Smooth muscle cell (in vitro differentiated cells): Measurements from ENCODE around the gene SERPINE1. TPM values are rescaled to one million over a fixed set of nuclear protein-coding genes. Genes with fewer than 3 reads are reported as not detected.
"Not testable (repeated sequence)": the region's sequence is repeated elsewhere in the genome, so short reads cannot be mapped to it uniquely, and the experiment has no call there.

Experiments used
- DNase-seq: peaks from one replicate; lab custom pipeline; 2025; ENCODE audit not compliant: unreplicated experiment; lab: John Stamatoyannopoulos, UW
- H2AFZ ChIP-seq: fragments of 200-600 bp; sonication (generic); 2 replicates; pipeline ENCODE4 v1.6.0; 2016; ENCODE audit warnings: antibody characterized with exemption, low read depth, mild to moderate bottlenecking
- H3F3A ChIP-seq: fragments of 200-600 bp; sonication (generic); 2 replicates; pipeline ENCODE4 v1.6.0; 2017; ENCODE audit warnings: antibody characterized with exemption, low read depth
- H3K27ac ChIP-seq: fragments of 200-600 bp; sonication (generic); 2 replicates; pipeline ENCODE4 v1.5.1; 2016; ENCODE audit warnings: low read depth, mild to moderate bottlenecking
- H3K27me3 ChIP-seq: fragments of 200-600 bp; sonication (generic); 2 replicates; pipeline ENCODE4 v1.6.1; 2016; ENCODE audit warnings: low read depth, mild to moderate bottlenecking
- H3K36me3 ChIP-seq: fragments of 200-600 bp; sonication (generic); 2 replicates; pipeline ENCODE4 v1.5.1; 2016; ENCODE audit warnings: low read depth
- H3K4me1 ChIP-seq: fragments of 200-600 bp; sonication (generic); 2 replicates; pipeline ENCODE4 v1.5.1; 2016; ENCODE audit warnings: low read depth
- H3K4me2 ChIP-seq: fragments of 200-600 bp; sonication (generic); 2 replicates; pipeline ENCODE4 v1.6.0; 2016; ENCODE audit warnings: mild to moderate bottlenecking
- H3K4me3 ChIP-seq: fragments of 200-600 bp; sonication (generic); 2 replicates; pipeline ENCODE4 v1.5.1; 2016; ENCODE audit warnings: mild to moderate bottlenecking
- H3K79me2 ChIP-seq: fragments of 200-600 bp; sonication (generic); 2 replicates; pipeline ENCODE4 v1.6.0; 2016; ENCODE audit warnings: low read depth, mild to moderate bottlenecking
- H3K9ac ChIP-seq: fragments of 200-600 bp; sonication (generic); 2 replicates; pipeline ENCODE4 v1.6.0; 2016; ENCODE audit warnings: low read depth
- H3K9me3 ChIP-seq: fragments of 200-600 bp; sonication (generic); replicated peaks from 2 replicates; pipeline ENCODE4 v1.5.1; 2016; ENCODE audit warnings: low read depth
- H4K20me1 ChIP-seq: fragments of 200-600 bp; sonication (generic); 2 replicates; pipeline ENCODE4 v1.6.0; 2016; ENCODE audit warnings: low read depth
- WGBS: methylation state at CpG from one replicate; pipeline ENCODE4 v1.1.7; 2016; ENCODE audit warnings: low lambda C conversion rate; 5-methylcytosine and 5-hydroxymethylcytosine counted together
- polyA plus RNA-seq: library from polyadenylated mRNA; unstranded; fragments of >200 nt; fragmentation: Nextera tagmentation; extraction: Ambion mirVana; gene quantifications from 2 replicates; pipeline ENCODE4 v1.2.1, GENCODE V29; 2016
- total RNA-seq: library from RNA; depleted of rRNA; stranded (reverse); fragments of >200 nt; gene quantifications from 2 replicates; pipeline ENCODE4 v1.2.3, GENCODE V29; 2014
- TF ChIP-seq, protein P1 (sequence below): fragments of 200-600 bp; sonication (generic); IDR thresholded peaks from 2 replicates; pipeline ENCODE4 v1.5.1; 2017; ENCODE audit warnings: borderline replicate concordance, mild to moderate bottlenecking, antibody characterized with exemption; ENCODE audit not compliant: insufficient read depth, poor library complexity, severe bottlenecking

The SERPINE1 gene
- total and polyA plus RNA-seq, 2 experiments from 2014 or later = 435 to 495 TPM

DNA sequence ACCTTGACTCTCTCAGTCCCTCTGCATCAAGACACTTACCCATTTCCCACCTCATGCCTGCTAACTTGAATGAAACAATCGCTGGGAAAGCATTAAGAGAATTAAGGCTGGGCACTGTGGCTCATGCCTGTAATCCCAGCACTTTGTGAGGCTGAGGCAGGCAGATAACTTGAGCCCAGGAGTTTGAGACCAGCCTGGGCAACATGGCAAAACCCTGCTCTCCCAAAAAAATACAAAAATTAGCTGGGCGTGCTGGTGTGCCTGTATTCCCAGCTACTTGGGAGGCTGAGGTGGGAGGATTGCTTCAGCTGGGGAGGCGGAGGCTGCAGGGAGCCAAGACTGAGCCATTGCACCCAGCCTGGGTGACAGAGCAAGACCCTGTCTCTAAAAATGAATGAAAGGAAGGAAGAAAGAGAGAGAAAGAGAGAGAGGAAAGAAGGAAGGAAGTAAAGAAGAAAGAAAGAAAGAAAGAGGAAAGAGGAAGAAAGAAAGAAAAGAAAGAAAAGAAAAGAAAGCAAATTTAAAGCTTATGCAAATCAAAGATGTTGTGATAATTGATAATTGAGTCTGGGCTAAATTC is 646 bp downstream of the SERPINE1 start:
- TF ChIP-seq, protein P1, sequence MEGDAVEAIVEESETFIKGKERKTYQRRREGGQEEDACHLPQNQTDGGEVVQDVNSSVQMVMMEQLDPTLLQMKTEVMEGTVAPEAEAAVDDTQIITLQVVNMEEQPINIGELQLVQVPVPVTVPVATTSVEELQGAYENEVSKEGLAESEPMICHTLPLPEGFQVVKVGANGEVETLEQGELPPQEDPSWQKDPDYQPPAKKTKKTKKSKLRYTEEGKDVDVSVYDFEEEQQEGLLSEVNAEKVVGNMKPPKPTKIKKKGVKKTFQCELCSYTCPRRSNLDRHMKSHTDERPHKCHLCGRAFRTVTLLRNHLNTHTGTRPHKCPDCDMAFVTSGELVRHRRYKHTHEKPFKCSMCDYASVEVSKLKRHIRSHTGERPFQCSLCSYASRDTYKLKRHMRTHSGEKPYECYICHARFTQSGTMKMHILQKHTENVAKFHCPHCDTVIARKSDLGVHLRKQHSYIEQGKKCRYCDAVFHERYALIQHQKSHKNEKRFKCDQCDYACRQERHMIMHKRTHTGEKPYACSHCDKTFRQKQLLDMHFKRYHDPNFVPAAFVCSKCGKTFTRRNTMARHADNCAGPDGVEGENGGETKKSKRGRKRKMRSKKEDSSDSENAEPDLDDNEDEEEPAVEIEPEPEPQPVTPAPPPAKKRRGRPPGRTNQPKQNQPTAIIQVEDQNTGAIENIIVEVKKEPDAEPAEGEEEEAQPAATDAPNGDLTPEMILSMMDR = no peak
- no peaks in the 10 kb centered on the region for H3K9me3 ChIP-seq
- no peaks in the 10 kb centered on the region for H3K27me3 ChIP-seq
- H3K4me2 ChIP-seq = peak overlapping the region; percentile 88
- 62% methylated on average over 3 of the region's 3 CpGs for WGBS
- H2AFZ ChIP-seq = no peak overlapping the region
- peaks cover 62% of the 10 kb centered on the region for H3F3A ChIP-seq
- H3K36me3 ChIP-seq = peaks cover 6% of the 10 kb centered on the region
- H3K9ac ChIP-seq = peak overlapping the region; percentile 79
- H3K27ac ChIP-seq = peak overlapping the region; percentile 100
- peaks cover 14% of the 10 kb centered on the region for H3K79me2 ChIP-seq
- H3K4me3 ChIP-seq = peak overlapping the region; percentile 53
- peaks cover 13% of the 10 kb centered on the region for H3K4me1 ChIP-seq
- peaks cover 52% of the 10 kb centered on the region for H4K20me1 ChIP-seq
- DNase-seq = no peak

DNA sequence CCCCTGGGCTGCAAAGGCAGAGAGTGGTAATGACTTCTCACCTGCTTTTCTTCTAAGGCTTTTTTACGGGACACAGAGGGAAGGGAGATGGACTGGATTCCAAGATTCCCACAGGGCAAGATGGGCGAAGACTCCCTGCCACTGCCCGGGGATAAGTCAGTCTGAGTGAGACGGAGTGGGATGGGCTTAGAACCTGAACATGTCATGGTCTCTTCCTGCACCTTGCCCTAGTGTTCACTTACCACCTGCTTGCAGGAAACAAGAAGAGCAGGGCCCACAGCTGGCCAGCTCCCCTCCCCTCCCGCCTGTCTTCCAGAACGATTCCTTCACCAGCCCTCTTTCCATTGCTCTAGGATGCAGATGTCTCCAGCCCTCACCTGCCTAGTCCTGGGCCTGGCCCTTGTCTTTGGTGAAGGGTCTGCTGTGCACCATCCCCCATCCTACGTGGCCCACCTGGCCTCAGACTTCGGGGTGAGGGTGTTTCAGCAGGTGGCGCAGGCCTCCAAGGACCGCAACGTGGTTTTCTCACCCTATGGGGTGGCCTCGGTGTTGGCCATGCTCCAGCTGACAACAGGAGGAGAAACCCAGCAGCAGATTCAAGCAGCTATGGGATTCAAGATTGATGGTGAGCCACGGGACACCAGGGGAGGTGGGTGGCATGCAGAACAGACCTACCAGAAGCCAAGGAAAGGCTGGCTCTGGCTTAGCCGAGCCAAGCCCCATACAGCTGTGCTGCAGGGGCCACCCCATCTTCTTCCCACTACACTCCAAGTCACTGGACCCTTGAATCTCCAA is 1.3 kb downstream of the SERPINE1 start:
- peaks cover 14% of the 10 kb centered on the region for H3K79me2 ChIP-seq
- peak overlapping the region; percentile 53 for H3K4me3 ChIP-seq
- H4K20me1 ChIP-seq = peaks cover 57% of the 10 kb centered on the region
- TF ChIP-seq, protein P1 = no peak
- peaks cover 60% of the 10 kb centered on the region for H3F3A ChIP-seq
- H3K4me1 ChIP-seq = peaks cover 9% of the 10 kb centered on the region
- no peak for DNase-seq
- H3K27ac ChIP-seq = peak overlapping the region; percentile 100
- 80% methylated on average over 14 of the region's 14 CpGs for WGBS
- no peak overlapping the region for H2AFZ ChIP-seq
- peak overlapping the region; percentile 79 for H3K9ac ChIP-seq
- no peaks in the 10 kb centered on the region for H3K27me3 ChIP-seq
- peaks cover 6% of the 10 kb centered on the region for H3K36me3 ChIP-seq
- H3K4me2 ChIP-seq = peak overlapping the region; percentile 88
- H3K9me3 ChIP-seq = no peaks in the 10 kb centered on the region

DNA sequence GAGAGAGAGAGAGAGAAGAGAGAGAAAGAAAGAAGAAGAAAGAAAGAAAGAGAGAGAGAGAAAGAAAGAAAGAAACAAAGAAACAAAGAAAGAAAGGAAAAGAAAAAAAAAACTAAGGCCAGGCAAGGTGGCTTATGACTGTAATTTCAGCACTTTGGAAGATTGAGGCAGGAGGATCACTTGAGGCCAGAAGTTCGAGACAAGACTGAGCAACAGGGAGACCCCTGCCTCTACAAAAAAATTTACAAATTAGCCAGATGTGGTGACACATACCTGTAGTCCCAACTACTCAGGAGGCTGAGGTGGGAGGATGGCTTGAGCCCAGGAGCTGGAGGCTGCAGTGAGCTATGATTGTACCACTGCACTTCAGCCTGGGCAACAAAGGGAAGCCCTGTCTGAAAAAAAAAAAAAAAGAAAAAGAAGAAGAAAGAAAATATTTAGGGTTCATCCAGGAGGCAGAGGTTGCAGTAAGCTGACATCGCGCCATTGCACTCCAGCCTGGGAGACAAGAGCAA is 2.8 kb downstream of the SERPINE1 start:
- H3K4me1 ChIP-seq = peaks cover 23% of the 10 kb centered on the region
- peaks cover 62% of the 10 kb centered on the region for H4K20me1 ChIP-seq
- no peaks in the 10 kb centered on the region for H3K9me3 ChIP-seq
- H3K9ac ChIP-seq = no peak overlapping the region
- TF ChIP-seq, protein P1 = no peak
- H3K4me2 ChIP-seq = peak overlapping the region; percentile 88
- H3K4me3 ChIP-seq = no peak overlapping the region
- no peaks in the 10 kb centered on the region for H3K27me3 ChIP-seq
- WGBS = 97% methylated on average over 3 of the region's 3 CpGs
- H3F3A ChIP-seq = peaks cover 69% of the 10 kb centered on the region
- DNase-seq = no peak
- peak overlapping the region; percentile 100 for H3K27ac ChIP-seq
- H3K36me3 ChIP-seq = peaks cover 6% of the 10 kb centered on the region
- H2AFZ ChIP-seq = no peak overlapping the region
- H3K79me2 ChIP-seq = peaks cover 14% of the 10 kb centered on the region

DNA sequence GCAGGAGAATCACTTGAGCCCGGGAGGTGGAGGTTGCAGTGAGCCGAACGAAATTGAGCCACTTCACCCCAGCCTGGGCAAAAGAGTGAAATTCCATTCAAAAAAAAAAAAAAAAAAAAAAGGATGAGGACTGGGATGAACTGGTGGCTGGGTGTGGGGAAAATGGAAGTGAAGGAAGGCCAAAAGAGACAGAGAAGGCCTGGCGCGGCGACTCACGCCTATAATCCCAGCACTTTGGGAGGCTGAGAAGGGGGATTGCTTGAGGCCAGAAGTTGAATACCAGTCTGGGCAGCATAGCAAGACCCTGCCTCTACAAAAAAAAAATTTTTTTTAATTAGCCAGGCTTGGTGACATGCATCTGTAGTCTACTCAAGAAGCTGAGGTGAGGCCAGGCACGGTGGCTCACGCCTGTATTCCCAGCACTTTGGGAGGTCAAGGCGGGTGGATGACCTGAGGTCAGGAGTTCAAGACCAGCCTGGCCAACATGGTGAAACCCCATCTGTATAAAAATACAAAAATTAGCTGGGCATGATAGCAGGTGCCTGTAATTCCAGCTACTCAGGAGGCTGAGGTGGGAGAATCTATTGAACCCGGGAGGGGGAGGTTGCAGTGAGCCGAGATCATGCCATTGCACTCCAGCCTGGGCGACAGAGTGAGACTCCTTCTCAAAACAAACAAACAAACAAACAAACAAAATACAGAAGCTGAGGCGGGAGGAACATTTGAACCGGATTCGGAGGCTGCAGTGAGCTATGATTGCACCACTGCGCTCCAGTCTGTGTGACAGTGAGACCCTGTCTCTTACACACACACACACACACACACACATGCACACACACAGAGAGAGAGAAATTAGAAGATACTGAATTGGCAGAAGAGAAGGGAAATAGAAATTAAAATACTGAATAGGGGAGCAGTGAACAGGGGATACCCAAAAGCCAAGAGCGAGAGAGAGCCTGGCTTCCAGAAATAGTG is 6.0 kb downstream of the SERPINE1 start:
- WGBS = 85% methylated on average over 18 of the region's 18 CpGs
- Histone ChIP-seq H4K20me1 (peaks cover 53% of the 10 kb centered on the region), H3K27ac (peak overlapping the region; percentile 93), H3K4me1 (peaks cover 20% of the 10 kb centered on the region), H3F3A (peaks cover 68% of the 10 kb centered on the region), H3K4me2 (peak overlapping the region; percentile 64)
- H3K9ac ChIP-seq, H3K79me2 ChIP-seq, H3K9me3 ChIP-seq, H3K27me3 ChIP-seq, DNase-seq, H3K4me3 ChIP-seq, H2AFZ ChIP-seq, H3K36me3 ChIP-seq: not testable (repeated sequence)
